ENCODE data around the gene KRTAP23-1.

- TF ChIP-seq CTCF (IDR thresholded peaks at IDR 0.05) = no peak
- TF ChIP-seq EP300 (IDR thresholded peaks at IDR 0.05) = no peak
Measured at GRCh38 chr21:30345014-30345413, 3.4 kb downstream of the KRTAP23-1 start.
